CD8-positive, alpha-beta memory T cell (primary cell): ENCODE data around the gene ENOSF1. TPM values are rescaled to one million over a fixed set of nuclear protein-coding genes. Genes with fewer than 3 reads are reported as not detected.
"Not testable (repeated sequence)": the region's sequence is repeated elsewhere in the genome, so short reads cannot be mapped to it uniquely, and the experiment has no call there.

Experiments
- CTCF ChIA-PET: fragments of 350-600 bp; sonication (Branson Sonifier 250); formaldehyde crosslinking; loops from one replicate; lab custom pipeline; 2021; ENCODE audit warnings: antibody characterized with exemption; lab: Charles Lee
- POLR2A ChIA-PET: fragments of 350-600 bp; sonication (Branson Sonifier 250); formaldehyde crosslinking; loops from one replicate; lab custom pipeline; 2021; ENCODE audit warnings: antibody characterized with exemption; lab: Charles Lee
- DNase-seq, 5 donors: peaks; one replicate each; pipeline versions ENCODE4 v3.0.0 to v3.0.0-alpha.2; 2020 to 2022; ENCODE audit warnings: mixed read lengths in 1 of 5
- H3K27ac ChIP-seq: one replicate; pipeline ENCODE4 v1.7.0; 2013; ENCODE audit warnings: low read depth, mild to moderate bottlenecking, low read length, moderate library complexity
- H3K27me3 ChIP-seq: 2 replicates; pipeline ENCODE4 v1.7.0; 2013; ENCODE audit warnings: low read length, mild to moderate bottlenecking; ENCODE audit not compliant: insufficient read depth, poor library complexity, severe bottlenecking
- H3K36me3 ChIP-seq: 2 replicates; pipeline ENCODE4 v1.7.0; 2013; ENCODE audit warnings: mild to moderate bottlenecking, low read length, moderate library complexity; ENCODE audit not compliant: insufficient read depth
- H3K4me1 ChIP-seq: 2 replicates; pipeline ENCODE4 v1.7.0; 2013; ENCODE audit warnings: mild to moderate bottlenecking, low read length, moderate library complexity; ENCODE audit not compliant: insufficient read depth
- H3K4me3 ChIP-seq: 2 replicates; pipeline ENCODE4 v1.7.0; 2013; ENCODE audit warnings: mild to moderate bottlenecking, low read length
- H3K9me3 ChIP-seq: 2 replicates; pipeline ENCODE4 v1.7.0; 2013; ENCODE audit warnings: mild to moderate bottlenecking, low read length
- H3K27ac Mint-ChIP-seq, 8 donors: one replicate each; pipeline ENCODE4 v1.8.0; 2020 to 2021; ENCODE audit warnings: mixed read lengths in 8 of 8, mild to moderate bottlenecking in 6 of 8, inconsistent platforms in 3 of 8, moderate library complexity in 3 of 8
- H3K27me3 Mint-ChIP-seq, 2 donors: one replicate each; pipeline ENCODE4 v1.8.0; 2020 to 2021; ENCODE audit warnings: mixed read lengths in 2 of 2, mild to moderate bottlenecking in 1 of 2, moderate library complexity in 1 of 2
- H3K36me3 Mint-ChIP-seq, 3 donors: one replicate each; pipeline ENCODE4 v1.8.0; 2020 to 2021; ENCODE audit warnings: mixed read lengths in 3 of 3, inconsistent platforms in 1 of 3, mild to moderate bottlenecking in 1 of 3
- H3K4me1 Mint-ChIP-seq, 3 donors: one replicate each; pipeline ENCODE4 v1.8.0; 2020 to 2021; ENCODE audit warnings: mixed read lengths in 3 of 3, inconsistent platforms in 1 of 3, mild to moderate bottlenecking in 1 of 3
- H3K4me3 Mint-ChIP-seq, 7 donors: one replicate each; pipeline ENCODE4 v1.8.0; 2020 to 2021; ENCODE audit warnings: mixed read lengths in 7 of 7, mild to moderate bottlenecking in 6 of 7, moderate library complexity in 4 of 7, inconsistent platforms in 2 of 7
- H3K9me3 Mint-ChIP-seq, 5 donors: one replicate each; pipeline ENCODE4 v1.8.0; 2020 to 2022; ENCODE audit warnings: mixed read lengths in 5 of 5, mild to moderate bottlenecking in 3 of 5, moderate library complexity in 2 of 5, inconsistent platforms in 1 of 5
- polyA plus RNA-seq: library from polyadenylated mRNA; unstranded; fragments of 300-500 nt; fragmentation: Illumina TruSeq; gene quantifications from one replicate; pipeline ENCODE4 v1.2.3, GENCODE V29; 2021
- total RNA-seq, 2 experiments: library from RNA; stranded (reverse); gene quantifications; one replicate each; pipeline ENCODE4 v1.2.3, GENCODE V29; 2021

Gene ENOSF1, protein sequence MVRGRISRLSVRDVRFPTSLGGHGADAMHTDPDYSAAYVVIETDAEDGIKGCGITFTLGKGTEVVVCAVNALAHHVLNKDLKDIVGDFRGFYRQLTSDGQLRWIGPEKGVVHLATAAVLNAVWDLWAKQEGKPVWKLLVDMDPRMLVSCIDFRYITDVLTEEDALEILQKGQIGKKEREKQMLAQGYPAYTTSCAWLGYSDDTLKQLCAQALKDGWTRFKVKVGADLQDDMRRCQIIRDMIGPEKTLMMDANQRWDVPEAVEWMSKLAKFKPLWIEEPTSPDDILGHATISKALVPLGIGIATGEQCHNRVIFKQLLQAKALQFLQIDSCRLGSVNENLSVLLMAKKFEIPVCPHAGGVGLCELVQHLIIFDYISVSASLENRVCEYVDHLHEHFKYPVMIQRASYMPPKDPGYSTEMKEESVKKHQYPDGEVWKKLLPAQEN
- total RNA-seq (10 to 100 TPM; 45.9 to 50.8 TPM), polyA plus RNA-seq (13.2 TPM)

GRCh38 chr18:712401-713134 lies at the start of gene ENOSF1:
Gene ENOSF1, minus strand, starts transcription at chr18:712630. Its CDS starts 43 bp downstream, at chr18:712587.
- H3K4me3 ChIP-seq = peak within 1 kb of the TSS; percentile 88

DNA sequence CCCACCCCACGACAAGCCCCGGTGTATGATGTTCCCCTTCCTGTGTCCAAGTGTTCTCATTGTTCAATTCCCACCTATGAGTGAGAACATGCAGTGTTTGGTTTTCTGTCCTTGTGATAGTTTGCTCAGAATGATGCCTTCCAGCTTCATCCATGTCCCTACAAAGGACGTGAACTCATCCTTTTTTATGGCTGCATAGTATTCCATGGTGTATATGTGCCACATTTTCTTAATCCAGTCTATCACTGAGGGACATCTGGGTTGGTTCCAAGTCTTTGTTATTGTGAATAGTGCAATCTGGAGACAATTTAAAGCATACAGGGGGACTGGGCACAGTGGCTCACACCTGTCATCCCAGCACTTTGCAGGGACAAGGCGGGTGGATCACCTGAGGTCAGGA lies 47.4 kb upstream of the ENOSF1 start:
- DNase-seq, CTCF ChIA-PET, H3K36me3 ChIP-seq, POLR2A ChIA-PET, H3K27me3 ChIP-seq, H3K9me3 ChIP-seq, H3K9me3 Mint-ChIP-seq, H3K4me3 ChIP-seq, H3K27me3 Mint-ChIP-seq, H3K27ac Mint-ChIP-seq, H3K27ac ChIP-seq, H3K4me1 ChIP-seq, H3K4me3 Mint-ChIP-seq: not testable (repeated sequence)
- peaks cover 19 to 32% (median 22%) of the 10 kb centered on the region in 3 donors for H3K4me1 Mint-ChIP-seq
- H3K36me3 Mint-ChIP-seq = peaks cover 0 to 12% (median 0%) of the 10 kb centered on the region in 3 donors

More at GRCh38 chr18:712401-713134, at the start of gene ENOSF1:
- peak within 1 kb of the TSS; percentile 82 to 97 (median 86) for H3K4me3 Mint-ChIP-seq
- H3K27ac Mint-ChIP-seq = peak within 1 kb of the TSS; percentile 84 to 98 (median 95)
- no peaks in the 10 kb centered on the region for H3K27me3 ChIP-seq
- ChIA-PET CTCF (interaction anchor here (1.0 to 1.4 kb wide), 7 partner anchors 14 to 127 kb away, joined by 3 to 8 read pairs (median 4); no protein-coding TSS in a partner anchor), POLR2A (interaction anchor here (0.9 to 1.5 kb wide), 4 partner anchors 101 to 445 kb away, joined by 4 to 6 read pairs (median 4); partner anchors contain the start of gene THOC1)
- peaks cover 0 to 2% (median 0%) of the 10 kb centered on the region in 5 donors for H3K9me3 Mint-ChIP-seq
- H3K4me1 ChIP-seq = peaks cover 14% of the 10 kb centered on the region
- H3K36me3 Mint-ChIP-seq = peaks cover 0 to 24% (median 8%) of the 10 kb centered on the region in 3 donors
- peaks cover 28 to 37% (median 35%) of the 10 kb centered on the region in 3 donors for H3K4me1 Mint-ChIP-seq
- no peaks in the 10 kb centered on the region for H3K9me3 ChIP-seq
- no peaks in the 10 kb centered on the region for H3K36me3 ChIP-seq
- peaks cover 0 to 6% of the 10 kb centered on the region in 2 donors for H3K27me3 Mint-ChIP-seq
- DNase-seq = peak; percentile 63 to 82 (median 77)
- peak within 1 kb of the TSS; percentile 92 for H3K27ac ChIP-seq

- Mint-ChIP-seq H3K4me1 (peaks cover 0 to 12% (median 6%) of the 10 kb centered on the region in 3 donors), H3K27me3 (no peaks in the 10 kb centered on the region), H3K4me3 (no peak overlapping the region), H3K9me3 (no peaks in the 10 kb centered on the region), H3K27ac (no peak overlapping the region), H3K36me3 (peaks cover 0 to 38% (median 6%) of the 10 kb centered on the region in 3 donors)
- POLR2A ChIA-PET = no interaction called here
- no peak for DNase-seq
- no peaks in the 10 kb centered on the region for H3K4me1 ChIP-seq
- H3K9me3 ChIP-seq = no peaks in the 10 kb centered on the region
- no peak overlapping the region for H3K4me3 ChIP-seq
- no peak overlapping the region for H3K27ac ChIP-seq
- H3K36me3 ChIP-seq = peaks cover 5% of the 10 kb centered on the region
- H3K27me3 ChIP-seq = no peaks in the 10 kb centered on the region
- CTCF ChIA-PET = interaction anchor here (1.1 to 1.4 kb wide), 2 partner anchors 13 to 76 kb away, joined by 4 read pairs; no protein-coding TSS in a partner anchor
Observed at GRCh38 chr18:755506-755905, 43.1 kb upstream of the ENOSF1 start.

GRCh38 chr18:754656-755055 lies 42.2 kb upstream of the ENOSF1 start:
- no peak overlapping the region for H3K4me3 ChIP-seq
- H3K9me3 ChIP-seq = no peaks in the 10 kb centered on the region
- peaks cover 0 to 12% (median 6%) of the 10 kb centered on the region in 3 donors for H3K4me1 Mint-ChIP-seq
- CTCF ChIA-PET = interaction anchor here (1.1 to 1.4 kb wide), 3 partner anchors 12 to 132 kb away, joined by 3 to 4 read pairs (median 3); no protein-coding TSS in a partner anchor
- no peaks in the 10 kb centered on the region for H3K27me3 ChIP-seq
- peaks cover 5% of the 10 kb centered on the region for H3K36me3 ChIP-seq
- H3K27ac Mint-ChIP-seq = no peak overlapping the region
- POLR2A ChIA-PET = interaction anchor here (0.6 kb wide), 1 partner anchor 23 kb away, joined by 8 read pairs; no protein-coding TSS in a partner anchor
- H3K36me3 Mint-ChIP-seq = peaks cover 0 to 41% (median 6%) of the 10 kb centered on the region in 3 donors
- H3K4me1 ChIP-seq = no peaks in the 10 kb centered on the region
- no peak overlapping the region for H3K27ac ChIP-seq
- no peak for DNase-seq
- no peaks in the 10 kb centered on the region for H3K27me3 Mint-ChIP-seq
- no peaks in the 10 kb centered on the region for H3K9me3 Mint-ChIP-seq
- H3K4me3 Mint-ChIP-seq = no peak overlapping the region

- CTCF ChIA-PET = no interaction called here
- Mint-ChIP-seq H3K36me3 (peaks cover 0 to 53% (median 11%) of the 10 kb centered on the region in 3 donors), H3K27ac (peak overlapping the region in 3 of 8 donors; percentile 0 to 56 (median 56)), H3K4me3 (no peak overlapping the region), H3K4me1 (peaks cover 0 to 5% (median 0%) of the 10 kb centered on the region in 3 donors), H3K27me3 (no peaks in the 10 kb centered on the region), H3K9me3 (no peaks in the 10 kb centered on the region)
- Histone ChIP-seq H3K4me1 (no peaks in the 10 kb centered on the region), H3K27ac (no peak overlapping the region), H3K4me3 (no peak overlapping the region), H3K36me3 (no peaks in the 10 kb centered on the region), H3K9me3 (no peaks in the 10 kb centered on the region), H3K27me3 (no peaks in the 10 kb centered on the region)
- DNase-seq = no peak
- POLR2A ChIA-PET = no interaction called here
Observed at GRCh38 chr18:750456-750855, 38.0 kb upstream of the ENOSF1 start.

DNA sequence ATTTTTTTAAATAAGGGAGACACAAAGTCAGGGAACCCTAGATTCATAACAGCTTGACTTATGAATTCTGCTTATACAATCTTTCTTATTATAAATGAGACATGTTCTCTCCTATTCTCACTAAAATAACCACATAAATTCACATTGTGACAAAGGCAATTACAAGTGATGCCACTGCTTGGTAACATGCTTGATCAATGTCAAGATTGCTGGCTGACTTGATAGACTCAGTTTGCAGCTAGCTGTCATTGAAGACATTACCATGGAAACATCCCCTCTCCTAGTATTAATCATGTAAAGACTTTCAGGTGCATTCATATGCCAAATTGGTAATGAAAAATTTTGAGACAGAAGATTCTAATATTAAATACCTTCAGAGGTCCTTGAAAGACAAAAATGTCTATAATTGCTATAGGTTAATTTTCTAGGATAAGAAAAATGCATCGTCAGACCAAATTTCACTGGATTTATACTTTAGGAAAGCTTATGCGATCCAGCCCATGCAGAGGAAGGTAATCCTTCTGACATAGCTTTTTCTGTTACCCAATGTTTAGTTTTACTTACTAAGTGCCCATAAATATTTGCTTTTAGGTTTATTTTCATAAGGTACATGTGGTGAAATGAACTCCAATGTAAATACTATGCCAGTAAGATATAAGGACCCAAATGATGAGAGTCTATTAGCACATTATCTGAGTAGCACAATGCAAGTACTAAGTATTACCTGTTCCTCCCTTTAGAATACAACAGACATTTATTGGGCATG lies 32.6 kb upstream of the ENOSF1 start:
- peaks cover 0 to 49% (median 13%) of the 10 kb centered on the region in 3 donors for H3K36me3 Mint-ChIP-seq
- no peaks in the 10 kb centered on the region for H3K27me3 ChIP-seq
- POLR2A ChIA-PET = no interaction called here

GRCh38 chr18:741931-742512 lies 29.6 kb upstream of the ENOSF1 start:
- H3K4me3 ChIP-seq = no peak overlapping the region
- H3K27me3 ChIP-seq = no peaks in the 10 kb centered on the region
- peak overlapping the region in 1 of 8 donors; percentile 58 for H3K27ac Mint-ChIP-seq
- CTCF ChIA-PET = interaction anchor here (0.9 to 11.5 kb wide), 10 partner anchors 13 to 98 kb away, joined by 3 to 143 read pairs (median 4); partner anchors contain the start of gene YES1
- peaks cover 13% of the 10 kb centered on the region for H3K36me3 ChIP-seq
- no peaks in the 10 kb centered on the region for H3K9me3 ChIP-seq
- DNase-seq = peak in 2 of 5 donors; percentile 40 to 42
- H3K36me3 Mint-ChIP-seq = peaks cover 0 to 54% (median 10%) of the 10 kb centered on the region in 3 donors
- H3K4me1 ChIP-seq = no peaks in the 10 kb centered on the region
- no peaks in the 10 kb centered on the region for H3K27me3 Mint-ChIP-seq
- H3K4me3 Mint-ChIP-seq = no peak overlapping the region
- H3K9me3 Mint-ChIP-seq = no peaks in the 10 kb centered on the region
- H3K27ac ChIP-seq = no peak overlapping the region
- H3K4me1 Mint-ChIP-seq = peaks cover 0 to 8% (median 3%) of the 10 kb centered on the region in 3 donors
- POLR2A ChIA-PET = no interaction called here

More for the DNA sequence above, 32.6 kb upstream of the ENOSF1 start:
- no peaks in the 10 kb centered on the region for H3K9me3 Mint-ChIP-seq
- H3K4me1 ChIP-seq = no peaks in the 10 kb centered on the region
- CTCF ChIA-PET = interaction anchor here (1.8 to 11.5 kb wide), 2 partner anchors 87 to 94 kb away, joined by 8 to 143 read pairs; no protein-coding TSS in a partner anchor
- H3K9me3 ChIP-seq = no peaks in the 10 kb centered on the region
- H3K4me3 Mint-ChIP-seq = no peak overlapping the region
- peaks cover 4% of the 10 kb centered on the region for H3K36me3 ChIP-seq
- no peak for DNase-seq
- no peak overlapping the region for H3K4me3 ChIP-seq
- H3K27ac ChIP-seq = no peak overlapping the region
- no peak overlapping the region for H3K27ac Mint-ChIP-seq
- no peaks in the 10 kb centered on the region for H3K27me3 Mint-ChIP-seq
- peaks cover 0 to 8% (median 3%) of the 10 kb centered on the region in 3 donors for H3K4me1 Mint-ChIP-seq
